ENCODE data around the gene PLEKHG4B. TPM values are rescaled to one million over a fixed set of nuclear protein-coding genes. Genes with fewer than 3 reads are reported as not detected.

Gene PLEKHG4B
- total RNA-seq, 2 experiments from 2014 or later, result not detected

Other genes starting within 250 kb of the PLEKHG4B start
- gene LRRC14B, start 99.3 kb downstream of the PLEKHG4B start, total RNA-seq, result not detected
- 1 to 10 TPM; 4.8 to 6.2 TPM for gene CCDC127, start 126.0 kb downstream of the PLEKHG4B start, total RNA-seq
- 100 to 1,000 TPM; 201 TPM for gene SDHA, start 126.2 kb downstream of the PLEKHG4B start, total RNA-seq
- gene PDCD6, start 179.5 kb downstream of the PLEKHG4B start, total RNA-seq, result 100 to 1,000 TPM in 1 of 2 experiments, 10 to 100 TPM in 1; 81.7 to 101 TPM
- gene AHRR, start 229.5 kb downstream of the PLEKHG4B start, total RNA-seq, result 10 to 100 TPM; 56.8 to 64.0 TPM